ENCODE data around the gene ASB13.
A peak's percentile ranks its signal among the peaks of the same experiment; 100 is the strongest.

Gene ASB13

DNA sequence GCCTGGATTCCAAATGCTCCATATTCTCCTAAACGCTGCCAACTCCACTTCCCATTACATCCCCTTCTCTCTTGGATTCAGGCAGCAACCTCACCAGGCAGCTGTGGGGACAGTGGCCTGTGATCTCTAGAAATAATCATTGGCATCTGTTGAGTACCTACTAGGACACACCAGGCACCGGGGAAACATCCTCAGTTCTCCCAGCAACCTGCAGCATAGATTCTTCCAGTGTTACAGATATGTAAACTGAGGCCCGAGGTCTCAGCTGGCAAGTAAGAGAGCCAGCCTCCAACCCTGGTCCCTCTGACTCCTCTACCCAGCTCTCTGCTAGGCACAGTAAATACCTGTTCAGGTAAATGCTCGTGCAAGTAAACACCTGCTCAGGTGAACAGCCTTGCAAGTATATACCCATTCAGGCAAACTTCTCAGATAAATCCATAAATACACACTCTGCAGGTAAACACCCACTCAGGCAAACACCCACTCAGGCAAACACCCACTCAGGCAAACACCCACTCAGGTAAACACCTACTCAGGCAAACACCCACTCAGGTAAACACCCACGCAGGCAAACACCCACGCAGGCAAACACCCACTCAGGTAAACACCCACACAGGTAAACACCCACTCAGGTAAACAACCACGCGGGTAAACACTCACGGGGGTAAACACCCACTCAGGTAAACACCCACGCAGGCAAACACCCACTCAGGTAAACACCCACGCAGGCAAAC, 18.7 kb downstream of the ASB13 start:
- DNase-seq (ENCODE audit: low read depth in 2 of 2) = no peak

DNA sequence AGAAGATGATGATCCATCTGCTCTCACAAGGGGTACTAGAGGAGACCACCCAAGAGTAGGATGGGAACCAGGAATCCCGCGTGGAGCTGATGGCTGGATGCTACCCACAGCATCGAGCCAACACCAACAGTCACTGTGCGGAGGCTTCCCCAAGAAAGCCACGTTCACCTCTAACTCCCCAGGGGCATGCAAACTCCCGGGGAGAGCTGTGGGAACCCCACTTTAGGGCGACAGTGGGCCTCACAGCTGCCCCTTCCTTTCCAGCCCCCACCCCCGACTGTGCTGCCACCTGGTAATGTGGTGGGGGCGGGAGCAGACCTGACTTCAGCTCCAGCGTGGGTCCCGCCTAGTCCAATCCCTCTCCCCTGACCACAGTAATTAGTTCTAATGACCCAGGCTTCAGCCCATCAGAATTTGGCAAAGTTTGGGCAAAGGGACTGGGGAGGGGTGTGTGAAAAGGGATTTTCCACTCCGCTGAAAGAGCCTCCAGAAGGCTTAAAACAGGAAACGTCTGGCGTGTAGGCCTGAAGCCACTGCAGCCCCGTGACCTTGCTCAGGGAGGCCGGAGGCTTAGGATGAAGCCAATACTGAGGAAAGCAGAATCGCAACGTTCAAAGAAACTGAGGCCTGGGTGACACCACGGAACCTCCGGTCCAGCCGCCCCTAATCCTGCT, 20.3 kb downstream of the ASB13 start:
- no peak for DNase-seq (ENCODE audit: low read depth in 2 of 2)

- no peak for DNase-seq (ENCODE audit: low read depth in 2 of 2)
Observed at GRCh38 chr10:5645375-5645774, 21.0 kb downstream of the ASB13 start.

- DNase-seq (ENCODE audit: low read depth in 2 of 2) = no peak
Observed at GRCh38 chr10:5644930-5645329, 21.5 kb downstream of the ASB13 start.

DNA sequence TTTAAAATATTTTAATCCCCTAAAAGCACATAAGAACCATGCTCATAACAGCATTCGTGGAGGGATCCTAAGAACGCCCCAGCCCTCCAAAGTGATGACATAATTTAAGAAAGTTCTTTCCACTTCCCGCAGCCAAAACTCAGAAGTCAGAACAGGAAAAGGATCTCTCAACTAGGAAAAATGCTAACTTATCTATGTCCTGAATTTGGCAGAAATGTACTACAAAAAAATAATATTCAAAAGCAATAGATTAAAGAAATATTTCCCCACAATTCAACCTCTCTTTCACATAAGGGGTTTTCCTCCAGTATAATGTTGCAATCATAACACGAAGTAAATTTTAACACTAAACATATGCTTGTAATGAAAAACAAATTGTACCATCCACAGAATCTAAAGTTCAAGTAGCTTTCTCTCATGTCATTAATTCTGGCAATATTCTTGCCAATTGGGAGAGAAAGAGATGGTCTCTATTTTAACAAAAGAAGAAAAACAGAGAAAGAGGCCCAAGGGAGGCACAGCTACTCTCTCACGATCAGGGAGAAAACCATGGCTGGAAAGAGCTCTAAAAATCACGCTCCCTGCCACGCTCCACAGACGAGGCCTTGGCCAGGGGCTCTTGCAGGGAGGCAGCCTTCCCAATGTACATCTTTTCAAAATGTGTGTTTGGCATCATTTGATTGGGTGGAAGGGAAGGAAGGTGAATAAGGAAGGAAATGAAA, 22.9 kb downstream of the ASB13 start:
- DNase-seq (ENCODE audit: low read depth in 2 of 2) = no peak

- no peak for DNase-seq (ENCODE audit: low read depth in 2 of 2)
Observed at GRCh38 chr10:5641501-5641900, 24.9 kb downstream of the ASB13 start.

GRCh38 chr10:5640501-5640900, 25.9 kb downstream of the ASB13 start:
- DNase-seq (ENCODE audit: low read depth in 2 of 2) = no peak

GRCh38 chr10:5640036-5640435, 26.4 kb downstream of the ASB13 start:
- DNase-seq (ENCODE audit: low read depth in 2 of 2) = no peak

- DNase-seq (ENCODE audit: low read depth in 2 of 2) = no peak
Observed at GRCh38 chr10:5639066-5639465, 27.3 kb downstream of the ASB13 start.

GRCh38 chr10:5638494-5638893, 27.9 kb downstream of the ASB13 start:
- DNase-seq (ENCODE audit: low read depth in 2 of 2) = no peak

DNA sequence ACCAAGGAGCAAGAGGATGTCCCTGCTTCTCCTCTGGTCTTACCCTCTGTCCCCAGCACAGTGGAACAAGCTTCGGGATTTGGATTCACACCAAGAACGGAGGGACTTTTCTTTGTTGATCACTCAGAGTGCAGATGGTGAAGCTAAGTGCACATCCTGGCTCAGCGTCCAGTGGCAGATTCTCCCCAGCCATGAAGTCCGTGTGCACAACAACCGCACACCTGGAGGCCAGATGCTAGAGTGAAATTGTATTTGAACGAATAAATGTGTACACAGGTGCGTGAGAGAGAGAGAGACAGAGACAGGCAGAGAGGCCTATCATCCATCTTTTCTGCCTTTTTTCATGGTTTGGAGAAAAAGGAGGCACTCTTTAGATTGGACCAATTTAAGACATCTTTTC, 31.5 kb downstream of the ASB13 start:
- DNase-seq (ENCODE audit: low read depth in 2 of 2) = no peak

DNA sequence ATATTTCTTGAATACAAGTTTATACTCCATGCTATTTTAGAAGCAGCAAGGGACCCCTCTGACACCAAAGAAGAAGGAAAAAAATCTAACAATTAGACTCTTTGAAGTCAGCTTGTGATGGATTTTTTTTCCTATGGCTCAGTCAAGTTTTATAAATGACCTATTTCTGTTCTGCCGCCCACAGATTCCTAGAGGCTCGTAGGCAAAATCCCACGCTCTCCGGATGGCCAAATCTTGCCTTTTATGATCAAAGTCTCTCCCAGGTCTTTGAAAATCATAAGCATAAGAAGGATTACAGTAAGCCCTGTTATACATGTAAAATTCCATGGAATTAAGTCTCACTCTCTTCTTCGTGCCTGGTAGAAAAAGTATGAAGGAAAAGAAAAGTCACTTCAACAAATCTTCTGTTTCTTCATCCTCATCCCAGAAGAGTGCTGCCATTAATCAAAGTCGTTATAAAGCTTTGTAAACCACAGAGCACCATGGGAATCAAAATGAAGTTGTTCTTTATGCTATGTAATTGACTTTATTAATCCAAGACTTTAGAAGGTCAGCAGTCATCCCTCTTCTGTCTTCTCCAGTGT, 33.1 kb downstream of the ASB13 start:
- DNase-seq (ENCODE audit: low read depth in 2 of 2) = no peak

DNA sequence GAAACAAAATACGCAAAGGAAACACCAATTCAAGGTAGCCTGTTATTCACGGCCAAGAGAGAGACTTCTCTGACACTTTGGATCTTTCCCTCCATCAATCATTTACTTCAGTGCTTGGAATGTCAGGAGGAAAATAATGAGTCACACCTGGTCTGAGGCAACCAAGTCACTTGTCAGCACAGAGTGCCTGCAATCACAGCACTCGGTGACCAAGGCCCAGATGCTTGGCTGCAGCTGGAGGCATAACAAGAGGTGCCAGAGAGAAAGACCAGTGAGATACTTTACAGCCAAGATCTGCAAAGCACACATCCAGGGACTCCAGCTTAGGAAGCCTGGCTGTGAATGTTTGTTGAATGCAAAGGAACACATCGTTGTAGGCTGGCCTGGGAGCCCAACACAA, 33.9 kb downstream of the ASB13 start:
- no peak for DNase-seq (ENCODE audit: low read depth in 2 of 2)

GRCh38 chr10:5631936-5632335, 34.5 kb downstream of the ASB13 start:
- DNase-seq (ENCODE audit: low read depth in 2 of 2) = no peak

DNA sequence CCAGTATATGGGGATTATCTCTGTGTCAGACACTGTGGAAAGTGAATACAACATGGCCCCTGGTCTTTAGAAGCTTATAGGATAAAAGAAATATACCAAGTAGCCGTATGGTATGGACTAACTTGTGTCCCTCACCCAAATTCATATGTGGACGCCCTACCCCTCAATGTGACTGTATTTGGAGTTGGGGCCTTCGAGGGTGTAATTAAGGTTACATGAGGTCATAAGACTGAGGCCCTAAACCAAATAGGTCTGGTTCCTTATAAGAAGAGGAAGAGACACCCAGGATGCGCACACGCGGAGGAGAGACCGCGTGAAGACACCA, 36.3 kb downstream of the ASB13 start:
- no peak for DNase-seq (ENCODE audit: low read depth in 2 of 2)

GRCh38 chr10:5629303-5630111, 36.9 kb downstream of the ASB13 start:
- DNase-seq (ENCODE audit: low read depth in 2 of 2) = peak; percentile 60 to 67

DNA sequence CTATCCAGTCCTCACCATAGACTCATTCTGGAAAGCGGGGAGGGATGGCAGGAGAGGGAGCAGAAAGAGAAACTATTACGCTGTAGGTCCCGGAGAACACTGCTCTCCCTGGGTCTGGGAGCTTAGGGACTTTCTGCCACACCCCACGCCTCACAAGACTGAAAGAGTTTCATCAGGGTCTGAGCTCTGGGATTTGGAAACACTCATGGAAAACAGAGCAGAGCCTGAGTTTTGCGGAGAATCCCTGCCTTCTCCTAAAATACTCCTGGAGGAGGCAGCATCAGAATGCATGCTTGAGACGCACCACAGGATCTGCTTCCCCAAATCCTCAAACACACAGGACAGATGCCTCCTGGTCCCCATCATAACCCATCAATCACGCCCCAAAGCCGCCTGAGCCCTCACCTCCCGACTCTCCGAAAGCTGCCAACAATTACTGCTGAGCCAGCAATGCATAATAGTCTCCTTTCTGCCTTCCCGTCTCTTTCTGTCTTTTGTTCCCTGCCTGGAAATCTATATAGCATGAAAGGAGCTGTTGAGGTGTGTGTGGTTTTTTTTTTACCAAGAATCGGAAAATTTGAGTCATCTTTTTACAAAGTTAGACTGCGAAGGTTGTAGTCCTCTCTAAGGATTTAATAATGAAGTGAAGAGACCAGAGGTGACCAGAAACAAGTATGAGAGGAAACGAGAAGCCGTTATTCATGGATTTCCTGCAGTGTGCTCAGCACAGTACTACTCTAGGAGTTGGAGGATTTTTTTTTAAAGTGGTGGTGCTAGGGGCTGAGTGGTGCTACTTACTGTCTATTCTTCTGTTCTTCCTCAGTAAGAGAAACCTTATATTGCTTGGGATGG, 37.7 kb downstream of the ASB13 start:
- DNase-seq (ENCODE audit: low read depth in 2 of 2) = no peak

DNA sequence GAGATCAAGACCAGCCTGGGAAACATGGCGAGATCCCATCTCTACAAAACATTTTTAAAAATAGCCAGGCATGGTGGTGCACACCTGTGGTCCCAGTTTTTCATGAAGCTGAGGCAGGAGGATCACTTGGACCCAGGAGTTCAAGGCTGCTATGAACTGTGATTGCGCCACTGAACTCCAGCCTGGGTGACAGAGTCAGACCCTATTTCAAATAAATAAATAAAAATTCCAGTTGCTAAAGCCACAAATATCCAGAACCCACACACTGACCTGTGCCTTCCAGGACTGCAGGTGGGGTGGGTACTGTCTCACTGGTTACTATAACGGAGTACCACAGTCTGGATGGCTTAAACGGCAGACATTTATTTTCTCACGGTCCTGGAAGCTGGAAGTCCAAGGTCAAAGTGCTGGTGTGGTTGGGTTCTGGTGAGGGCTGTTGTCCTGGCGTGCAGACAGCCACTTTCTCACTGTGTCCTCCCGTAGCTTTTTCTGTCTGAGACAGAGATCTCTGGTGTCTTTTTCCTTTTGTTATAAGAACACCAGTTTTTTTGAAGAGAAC, 38.8 kb downstream of the ASB13 start:
- no peak for DNase-seq (ENCODE audit: low read depth in 2 of 2)

DNA sequence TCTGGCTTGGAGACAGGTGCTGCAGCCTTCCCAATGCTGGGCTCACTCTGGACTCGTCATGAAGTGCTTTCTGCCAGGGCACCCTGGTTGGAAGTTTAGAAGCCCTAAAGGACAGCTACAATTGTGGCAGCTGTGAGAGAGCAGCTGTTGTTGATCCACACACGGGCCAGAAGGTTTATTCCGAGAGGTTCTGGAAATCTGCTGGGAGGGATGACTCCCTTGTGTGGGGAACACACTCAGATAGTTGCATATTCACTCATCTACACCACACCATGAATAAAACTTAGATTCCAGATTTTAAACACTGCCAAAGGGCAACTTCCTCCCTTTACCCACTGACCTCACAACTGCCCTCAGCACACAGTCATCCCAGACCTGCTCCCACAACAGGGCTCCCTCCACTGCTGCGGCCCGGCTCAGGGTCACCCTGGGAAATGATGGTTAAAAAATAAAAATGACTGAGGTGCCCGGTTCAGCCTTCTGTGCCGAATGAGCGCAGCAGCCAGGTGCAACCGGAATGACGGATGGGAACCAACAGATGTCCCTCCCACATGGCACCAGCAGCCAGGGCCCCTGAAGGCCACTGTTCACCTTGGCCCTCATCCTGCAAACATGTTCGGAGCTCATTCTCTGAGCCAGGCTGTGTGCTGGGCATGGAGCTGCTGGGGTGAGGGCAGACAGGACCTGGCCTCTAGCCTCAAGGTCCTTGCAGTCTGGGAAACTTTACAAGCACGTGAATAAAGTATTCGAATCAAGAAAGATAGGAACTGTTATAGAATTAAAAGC, 40.2 kb downstream of the ASB13 start:
- no peak for DNase-seq (ENCODE audit: low read depth in 2 of 2)

- DNase-seq (ENCODE audit: low read depth in 2 of 2) = no peak
Observed at GRCh38 chr10:5624701-5625100, 41.7 kb downstream of the ASB13 start.
